GM18517 (cell line): ENCODE measurements around the gene AK4.
A peak's percentile ranks its signal among the peaks of the same experiment; 100 is the strongest.

Experiments
- ATAC-seq: cut with Tn5 transposase; IDR thresholded peaks from one replicate; pipeline ENCODE4 v1.9.1; 2021; ENCODE audit warnings: mild to moderate bottlenecking, moderate library complexity; ENCODE audit not compliant: unreplicated experiment

Gene AK4

GRCh38 chr1:65175171-65176055 is 27.4 kb downstream of the AK4 start:
- no peak for ATAC-seq

GRCh38 chr1:65176056-65176450 is 28.1 kb downstream of the AK4 start:
- ATAC-seq = no peak

GRCh38 chr1:65176591-65176990 is 28.6 kb downstream of the AK4 start:
- ATAC-seq = no peak

- ATAC-seq = no peak
These were observed 29.5 kb downstream of the AK4 start for GRCh38 chr1:65177457-65177856.

GRCh38 chr1:65178235-65178634 is 30.2 kb downstream of the AK4 start:
- no peak for ATAC-seq

- no peak for ATAC-seq
These were observed 31.1 kb downstream of the AK4 start for GRCh38 chr1:65179148-65179547.

GRCh38 chr1:65180977-65181376 is 33.0 kb downstream of the AK4 start:
- ATAC-seq = no peak

GRCh38 chr1:65182658-65183268 is 34.8 kb downstream of the AK4 start:
- ATAC-seq = no peak

- no peak for ATAC-seq
These were observed 41.6 kb downstream of the AK4 start for GRCh38 chr1:65189576-65190115.

- ATAC-seq = no peak
These were observed 42.2 kb downstream of the AK4 start for GRCh38 chr1:65190229-65190628.

- no peak for ATAC-seq
These were observed 45.2 kb downstream of the AK4 start for GRCh38 chr1:65193129-65193695.

GRCh38 chr1:65195495-65196417 is 47.8 kb downstream of the AK4 start:
- no peak for ATAC-seq

GRCh38 chr1:65196926-65197325 is 48.9 kb downstream of the AK4 start:
- no peak for ATAC-seq

GRCh38 chr1:65197636-65198035 is 49.6 kb downstream of the AK4 start:
- ATAC-seq = no peak

- no peak for ATAC-seq
These were observed 50.1 kb downstream of the AK4 start for GRCh38 chr1:65198096-65198495.

GRCh38 chr1:65200411-65200810 is 52.4 kb downstream of the AK4 start:
- no peak for ATAC-seq

- ATAC-seq = no peak
These were observed 58.8 kb downstream of the AK4 start for GRCh38 chr1:65206836-65207235.

GRCh38 chr1:65207317-65207716 is 59.3 kb downstream of the AK4 start:
- peak; percentile 68 for ATAC-seq

GRCh38 chr1:65208563-65208973 is 60.6 kb downstream of the AK4 start:
- ATAC-seq = no peak

GRCh38 chr1:65209005-65209885 is 61.2 kb downstream of the AK4 start:
- ATAC-seq = no peak
